ENCODE results near the gene CCDC63.

DNA sequence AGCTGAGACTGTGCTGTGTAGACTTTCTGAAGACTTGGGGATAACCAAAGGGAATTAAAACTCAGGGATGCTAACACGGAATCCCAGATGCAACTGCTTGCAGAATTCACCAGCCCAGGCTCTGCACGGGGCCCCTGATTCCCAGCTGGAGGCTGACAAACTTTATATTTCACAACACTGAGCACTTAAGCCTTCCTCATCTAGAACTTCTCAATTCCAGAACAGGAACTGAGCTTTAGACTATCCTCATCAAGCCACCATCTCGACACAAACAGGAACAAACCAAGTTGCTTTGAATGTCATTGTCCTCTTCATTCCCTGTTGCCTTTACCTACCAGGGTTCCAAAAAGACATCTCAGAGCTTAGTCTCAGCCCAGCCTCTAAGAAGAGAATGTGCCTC is 22.2 kb downstream of the CCDC63 start:
- no peak for TF ChIP-seq CEBPB (IDR thresholded peaks at IDR 0.05)
- TF ChIP-seq RAD21 (IDR thresholded peaks at IDR 0.05; ENCODE audit: low read depth): no peak
- no peak for TF ChIP-seq EGR1 (IDR thresholded peaks at IDR 0.05)
- TF ChIP-seq TEAD4 (IDR thresholded peaks at IDR 0.05): no peak

Measured in Ishikawa (cell line).